Measurements from ENCODE around the gene FBXO31.
"Not testable (repeated sequence)": the region's sequence is repeated elsewhere in the genome, so short reads cannot be mapped to it uniquely, and the experiment has no call there.

FBXO31 gene

GRCh38 chr16:87411375-87412271, 28.0 kb upstream of the FBXO31 start:
- no peak for DNase-seq (ENCODE audit: low read depth in 2 of 2)

GRCh38 chr16:87410968-87411367, 27.4 kb upstream of the FBXO31 start:
- DNase-seq (ENCODE audit: low read depth in 2 of 2), result no peak

- no peak for DNase-seq (ENCODE audit: low read depth in 2 of 2)
Measured at GRCh38 chr16:87410530-87410929, 27.0 kb upstream of the FBXO31 start.

- no peak for DNase-seq (ENCODE audit: low read depth in 2 of 2)
Measured at GRCh38 chr16:87409781-87410180, 26.2 kb upstream of the FBXO31 start.

- no peak for DNase-seq (ENCODE audit: low read depth in 2 of 2)
Measured at GRCh38 chr16:87409153-87409552, 25.6 kb upstream of the FBXO31 start.

GRCh38 chr16:87407511-87408112, 24.0 kb upstream of the FBXO31 start:
- DNase-seq (ENCODE audit: low read depth in 2 of 2), result no peak

GRCh38 chr16:87406495-87407088, 23.0 kb upstream of the FBXO31 start:
- DNase-seq (ENCODE audit: low read depth in 2 of 2), result no peak

- no peak for DNase-seq (ENCODE audit: low read depth in 2 of 2)
Measured at GRCh38 chr16:87404764-87405625, 21.4 kb upstream of the FBXO31 start.

GRCh38 chr16:87395181-87395842, 11.7 kb upstream of the FBXO31 start:
- no peak for DNase-seq (ENCODE audit: low read depth in 2 of 2)

- DNase-seq (ENCODE audit: low read depth in 2 of 2), result no peak
Measured at GRCh38 chr16:87393680-87394055, 10.1 kb upstream of the FBXO31 start.

GRCh38 chr16:87392821-87393679, 9.5 kb upstream of the FBXO31 start:
- peak in 1 of 2 donors; percentile 33 for DNase-seq (ENCODE audit: low read depth in 2 of 2)

GRCh38 chr16:87391950-87392820, 8.6 kb upstream of the FBXO31 start, which contains the start of gene MAP1LC3B:
Gene MAP1LC3B, plus strand, starts transcription at chr16:87392336. Its CDS starts 92 bp downstream, at chr16:87392428.
- DNase-seq (ENCODE audit: low read depth in 2 of 2), result peak; percentile 91 to 96

GRCh38 chr16:87391324-87391949, 7.9 kb upstream of the FBXO31 start:
- no peak for DNase-seq (ENCODE audit: low read depth in 2 of 2)

GRCh38 chr16:87390641-87391323, 7.2 kb upstream of the FBXO31 start:
- no peak for DNase-seq (ENCODE audit: low read depth in 2 of 2)

GRCh38 chr16:87389914-87390313, 6.3 kb upstream of the FBXO31 start:
- not testable (repeated sequence) for DNase-seq (ENCODE audit: low read depth in 2 of 2)

GRCh38 chr16:87389245-87389644, 5.7 kb upstream of the FBXO31 start:
- DNase-seq (ENCODE audit: low read depth in 2 of 2), result no peak

GRCh38 chr16:87388818-87389134, 5.2 kb upstream of the FBXO31 start:
- no peak for DNase-seq (ENCODE audit: low read depth in 2 of 2)

All from stimulated activated CD4-positive, alpha-beta T cell treated with anti-CD3 and anti-CD28 coated beads, Interleukin-15, amount 100 ng/mL, for 48 hours (primary cell).